A549 (cell line): Measurements from ENCODE around the gene TPD52L1. TPM values are rescaled to one million over a fixed set of nuclear protein-coding genes. Genes with fewer than 3 reads are reported as not detected.
"Not testable (repeated sequence)": the region's sequence is repeated elsewhere in the genome, so short reads cannot be mapped to it uniquely, and the experiment has no call there.

ENCODE experiments used
- ATAC-seq, 2 experiments: fragments of 200-7000 bp in 1 of 2; fragments of >200 bp in 1 of 2; cut with Nextera tagmentation in 1 of 2; cut with Tn5 transposase in 1 of 2; 3 replicates each; pipeline versions ENCODE4 v1.8.0 to v1.9.1; 2018 to 2020; ENCODE audit warnings: mild to moderate bottlenecking in 1 of 2, moderate library complexity in 1 of 2
- CTCF ChIA-PET: fragments of 300-600 bp; sonication (Branson Sonifier 250); formaldehyde crosslinking; extraction: SDS; loops from one replicate; lab custom pipeline; 2021; ENCODE audit warnings: antibody characterized with exemption, inconsistent platforms; lab: Yijun Ruan, JAX
- POLR2A ChIA-PET: fragments of 350-600 bp; formaldehyde crosslinking; extraction: SDS; loops from one replicate; lab custom pipeline; 2021; ENCODE audit warnings: antibody characterized with exemption, inconsistent platforms; lab: Yijun Ruan, JAX
- DNase-seq, 2 experiments: peaks; one replicate each; pipeline versions ENCODE4 v3.0.0 to v3.0.0-alpha.2; 2011 to 2016; ENCODE audit warnings: low read depth in 1 of 2, low spot score in 1 of 2
- FAIRE-seq: peaks from 2 replicates; lab custom pipeline; 2011; peaks lifted over from hg19 to GRCh38; lab: Jason Lieb, UNC
- H3K27ac ChIP-seq, 2 experiments: fragments of >200 bp; sonication (Bioruptor Twin); formaldehyde crosslinking; 3 replicates each; pipeline ENCODE4 v1.5.1; 2016 to 2017
- H3K4me1 ChIP-seq: fragments of >200 bp; sonication (Bioruptor Twin); formaldehyde crosslinking; 3 replicates; pipeline ENCODE4 v1.6.1; 2016
- H3K4me2 ChIP-seq: fragments of >200 bp; sonication (Bioruptor Twin); formaldehyde crosslinking; 3 replicates; pipeline ENCODE4 v1.6.1; 2016
- H3K4me3 ChIP-seq: fragments of >200 bp; sonication (Bioruptor Twin); formaldehyde crosslinking; 3 replicates; pipeline ENCODE4 v1.5.1; 2016
- H3K9me3 ChIP-seq: fragments of >200 bp; sonication (Bioruptor Twin); formaldehyde crosslinking; 3 replicates; pipeline ENCODE4 v1.6.1; 2016
- CEBPB ChIP-seq, 2 experiments: fragments of >200 bp in 1 of 2; sonication (Bioruptor Twin) in 1 of 2; formaldehyde crosslinking in 1 of 2; IDR thresholded peaks; 2 replicates each; pipeline ENCODE4 v1.6.1; 2012 to 2016
- CHD2 ChIP-seq: fragments of 150-350 bp; IDR thresholded peaks from 2 replicates; pipeline ENCODE4 v1.6.1; 2014; ENCODE audit warnings: low read length; ENCODE audit not compliant: partially characterized antibody
- CHD4 ChIP-seq: fragments of 200-600 bp; sonication (generic); IDR thresholded peaks from 2 replicates; pipeline ENCODE4 v1.6.1; 2016; ENCODE audit warnings: antibody characterized with exemption, mild to moderate bottlenecking, borderline replicate concordance
- ELK1 ChIP-seq: fragments of 150-350 bp; IDR thresholded peaks from 2 replicates; pipeline ENCODE4 v1.6.1; 2014; ENCODE audit warnings: low read depth, mild to moderate bottlenecking, low read length
- FOSB ChIP-seq: fragments of 250-450 bp; sonication (Bioruptor Pico); IDR thresholded peaks from 2 replicates; pipeline ENCODE4 v1.5.0; 2020; ENCODE audit warnings: mild to moderate bottlenecking, moderate library complexity
- FOSL2 ChIP-seq, 2 experiments: fragments of 450-650 bp in 1 of 2; fragments of >200 bp in 1 of 2; sonication (Bioruptor Twin) in 1 of 2; formaldehyde crosslinking; IDR thresholded peaks; 2 replicates each; pipeline versions ENCODE4 v1.5.0 to v1.6.1; 2016 to 2020; ENCODE audit warnings: mild to moderate bottlenecking in 1 of 2, moderate library complexity in 1 of 2
- GATA3 ChIP-seq: IDR thresholded peaks from 2 replicates; pipeline ENCODE4 v1.6.1; 2012; ENCODE audit warnings: borderline replicate concordance
- KDM1A ChIP-seq: fragments of 200-600 bp; sonication (generic); IDR thresholded peaks from 2 replicates; pipeline ENCODE4 v1.6.1; 2016; ENCODE audit warnings: low read depth, mild to moderate bottlenecking
- MAFK ChIP-seq: fragments of 450-650 bp; IDR thresholded peaks from 2 replicates; pipeline ENCODE4 v1.6.1; 2014; ENCODE audit not compliant: partially characterized antibody
- NFE2L2 ChIP-seq: fragments of 150-350 bp; conservative IDR thresholded peaks from 2 replicates; pipeline ENCODE4 v1.6.1; 2014; ENCODE audit warnings: low read length
- POLR2A ChIP-seq: IDR thresholded peaks from 2 replicates; pipeline ENCODE4 v1.6.1; 2012; ENCODE audit warnings: mild to moderate bottlenecking, low read length
- RAD21 ChIP-seq, 2 experiments: fragments of >200 bp in 1 of 2; sonication (Bioruptor Twin) in 1 of 2; formaldehyde crosslinking in 1 of 2; IDR thresholded peaks in 1 of 2; conservative IDR thresholded peaks in 1 of 2; 2 replicates in 1 of 2; 3 replicates in 1 of 2; pipeline ENCODE4 v1.6.1; 2012 to 2018; ENCODE audit warnings: inconsistent platforms in 1 of 2
- RFX5 ChIP-seq: fragments of 450-650 bp; IDR thresholded peaks from 2 replicates; pipeline ENCODE4 v1.7.1; 2014; ENCODE audit warnings: antibody characterized with exemption, mild to moderate bottlenecking, moderate library complexity
- SREBF2 ChIP-seq: fragments of 450-650 bp; IDR thresholded peaks from 2 replicates; pipeline ENCODE4 v1.6.1; 2014; ENCODE audit warnings: mild to moderate bottlenecking, moderate library complexity
- TP53 ChIP-seq: fragments of 250-450 bp; sonication (Bioruptor Pico); IDR thresholded peaks from 2 replicates; pipeline ENCODE4 v1.5.0; 2021; ENCODE audit warnings: mild to moderate bottlenecking, moderate library complexity
- ZSCAN20 ChIP-seq: fragments of 250-450 bp; sonication (Bioruptor Pico); IDR thresholded peaks from 2 replicates; pipeline ENCODE4 v1.8.0; 2022; ENCODE audit warnings: mild to moderate bottlenecking, moderate library complexity
- WGBS: methylation state at CpG from one replicate; pipeline ENCODE4 v1.1.6; 2017; ENCODE audit errors: missing lambda C conversion rate; 5-methylcytosine and 5-hydroxymethylcytosine counted together
- polyA plus RNA-seq, 4 experiments: library from polyadenylated mRNA; depleted of rRNA in 3 of 4; stranded (reverse); fragments of >200 nt; fragmentation: RNase III in 1 of 4; extraction: RNeasy Plus Mini Kit Qiagen cat#74134 plus additional on column Dnase treatment in 1 of 4; gene quantifications; 2 replicates in 3 of 4; 3 replicates in 1 of 4; pipeline ENCODE4 v1.2.3, GENCODE V29; 2011 to 2017
- TF ChIP-seq, protein P1 (sequence below): IDR thresholded peaks from 2 replicates; pipeline ENCODE4 v1.6.1; 2012
- TF ChIP-seq, protein P2 (sequence below): fragments of 450-650 bp; IDR thresholded peaks from 2 replicates; pipeline ENCODE4 v1.6.1; 2014; ENCODE audit warnings: antibody characterized with exemption

TPD52L1 gene
- polyA plus RNA-seq, 2 of the 4 experiments (the other 2 are of a cell fraction), result 90.1 to 144 TPM

GRCh38 chr6:125121894-125122293 is 31.7 kb upstream of the TPD52L1 start:
- POLR2A ChIA-PET, result no interaction called here
- FAIRE-seq, result no peak

GRCh38 chr6:125123051-125123450 is 30.5 kb upstream of the TPD52L1 start:
- no peak for DNase-seq
- Histone ChIP-seq H3K4me2 (no peak overlapping the region), H3K27ac (peak overlapping the region in 1 of 2 experiments; percentile 84; a peak in 3 of 6 replicates), H3K9me3 (no peaks in the 10 kb centered on the region), H3K4me1 (peaks cover 16% of the 10 kb centered on the region), H3K4me3 (no peak overlapping the region)
- no peak for ATAC-seq
- 92% methylated on average over 3 of the region's 3 CpGs for WGBS
- ChIA-PET POLR2A (no interaction called here), CTCF (interaction anchor here (0.9 to 4.2 kb wide), 4 partner anchors 9 to 1320 kb away, joined by 3 to 23 read pairs (median 3); no protein-coding TSS in a partner anchor)
- no peak for FAIRE-seq
- no peak for TF ChIP-seq GATA3
- TF ChIP-seq ELK1, result no peak
- TF ChIP-seq CHD4, result no peak
- TF ChIP-seq NFE2L2, result no peak
- no peak for TF ChIP-seq CHD2
- TF ChIP-seq KDM1A, result no peak
- no peak for TF ChIP-seq ZSCAN20 (CRISPR knock-in tag)
- TF ChIP-seq, protein P1, sequence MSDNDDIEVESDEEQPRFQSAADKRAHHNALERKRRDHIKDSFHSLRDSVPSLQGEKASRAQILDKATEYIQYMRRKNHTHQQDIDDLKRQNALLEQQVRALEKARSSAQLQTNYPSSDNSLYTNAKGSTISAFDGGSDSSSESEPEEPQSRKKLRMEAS, result no peak
- TF ChIP-seq POLR2A, result no peak

More at GRCh38 chr6:125121894-125122293, 31.7 kb upstream of the TPD52L1 start:
- WGBS, result 67% methylated on average over 1 of the region's 1 CpG
- no peak for ATAC-seq
- peaks cover 16% of the 10 kb centered on the region for H3K4me1 ChIP-seq
- no peak for DNase-seq
- CTCF ChIA-PET, result interaction anchor here (0.6 kb wide), 1 partner anchor 120 kb away, joined by 3 read pairs; no protein-coding TSS in a partner anchor
- no peaks in the 10 kb centered on the region for H3K9me3 ChIP-seq
- no peak overlapping the region for H3K4me2 ChIP-seq
- no peak overlapping the region for H3K4me3 ChIP-seq
- TF ChIP-seq, protein P2, sequence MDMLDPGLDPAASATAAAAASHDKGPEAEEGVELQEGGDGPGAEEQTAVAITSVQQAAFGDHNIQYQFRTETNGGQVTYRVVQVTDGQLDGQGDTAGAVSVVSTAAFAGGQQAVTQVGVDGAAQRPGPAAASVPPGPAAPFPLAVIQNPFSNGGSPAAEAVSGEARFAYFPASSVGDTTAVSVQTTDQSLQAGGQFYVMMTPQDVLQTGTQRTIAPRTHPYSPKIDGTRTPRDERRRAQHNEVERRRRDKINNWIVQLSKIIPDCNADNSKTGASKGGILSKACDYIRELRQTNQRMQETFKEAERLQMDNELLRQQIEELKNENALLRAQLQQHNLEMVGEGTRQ, result no peak
- TF ChIP-seq, all 56 proteins: peak for 0
- no peak overlapping the region for H3K27ac ChIP-seq

GRCh38 chr6:125123468-125124048 is 30.0 kb upstream of the TPD52L1 start:
- Histone ChIP-seq H3K4me3 (no peak overlapping the region), H3K9me3 (no peaks in the 10 kb centered on the region), H3K4me1 (peaks cover 16% of the 10 kb centered on the region), H3K4me2 (peak overlapping the region; percentile 55), H3K27ac (peak overlapping the region; percentile 75 to 84)
- FAIRE-seq (no peak), DNase-seq (no peak), ATAC-seq (no peak; a peak in 2 of 6 replicates)
- POLR2A ChIA-PET, result no interaction called here
- TF ChIP-seq CEBPB (IDR thresholded peaks at IDR 0.05), result no peak
- no peak for TF ChIP-seq TP53 (CRISPR knock-in tag)
- no peak for TF ChIP-seq FOSB (CRISPR knock-in tag)
- TF ChIP-seq SREBF2, result no peak
- no peak for TF ChIP-seq RAD21 (conservative IDR thresholded peaks at IDR 0.05 in 1 of 2, IDR thresholded peaks at IDR 0.05 in 1 of 2)
- 87% methylated on average over 8 of the region's 8 CpGs for WGBS
- CTCF ChIA-PET, result interaction anchor here (0.9 to 4.2 kb wide), 5 partner anchors 10 to 1321 kb away, joined by 3 to 23 read pairs (median 3); no protein-coding TSS in a partner anchor

- WGBS, result 72% methylated on average over 4 of the region's 6 CpGs
- ATAC-seq, result peak; percentile 66 to 95; a peak in 5 of 6 replicates
Measured at GRCh38 chr6:125124049-125124669, 29.4 kb upstream of the TPD52L1 start.

DNA sequence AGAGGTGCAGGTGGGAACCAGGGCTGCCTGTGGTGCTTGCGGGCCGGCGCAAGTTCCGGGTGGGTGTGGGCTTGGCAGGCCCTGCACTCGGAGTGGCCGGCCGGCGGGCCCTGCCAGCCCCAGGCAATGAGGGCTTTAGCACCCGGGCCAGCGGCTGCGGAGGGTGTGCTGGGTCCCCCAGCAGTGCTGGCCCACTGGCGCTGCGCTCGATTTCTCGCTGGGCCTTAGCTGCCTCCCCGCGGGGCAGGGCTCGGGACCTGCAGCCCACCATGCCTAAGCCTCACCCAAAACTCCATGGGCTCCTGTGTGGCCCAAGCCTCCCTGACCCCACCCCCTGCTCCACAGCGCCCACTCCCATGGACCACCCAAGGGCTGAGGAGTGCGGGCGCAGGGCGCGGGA is 27.7 kb upstream of the TPD52L1 start:
- POLR2A ChIA-PET, FAIRE-seq, DNase-seq, H3K4me2 ChIP-seq, H3K9me3 ChIP-seq, H3K4me3 ChIP-seq, ATAC-seq: not testable (repeated sequence)
- Histone ChIP-seq H3K27ac (0 out of 6 replicates have a peak overlapping the region, but pooled peaks of 1 of the 2 experiments have one; percentile 35), H3K4me1 (peaks cover 16% of the 10 kb centered on the region)
- CTCF ChIA-PET, result interaction anchor here (2.6 to 4.2 kb wide), 2 partner anchors 12 to 255 kb away, joined by 5 to 23 read pairs; no protein-coding TSS in a partner anchor
- WGBS, result 100% methylated on average over 1 of the region's 23 CpGs

More at GRCh38 chr6:125124049-125124669, 29.4 kb upstream of the TPD52L1 start:
- TF ChIP-seq SREBF2 (no peak), RFX5 (no peak), FOSL2 (IDR thresholded peaks at IDR 0.05) (no peak), FOSL2 (CRISPR knock-in tag; IDR thresholded peaks at IDR 0.05) (peak; percentile 49; the same call in 1 of the 2 replicates), MAFK (peak; percentile 78), NFE2L2 (peak; percentile 52; the same call in 1 of the 2 replicates)
- Histone ChIP-seq H3K9me3 (no peaks in the 10 kb centered on the region), H3K4me2 (peak overlapping the region; percentile 55), H3K27ac (peak overlapping the region; percentile 75 to 84), H3K4me1 (peaks cover 16% of the 10 kb centered on the region), H3K4me3 (no peak overlapping the region)
- CTCF ChIA-PET, result interaction anchor here (0.9 to 4.2 kb wide), 5 partner anchors 11 to 253 kb away, joined by 3 to 23 read pairs (median 3); no protein-coding TSS in a partner anchor
- FAIRE-seq (no peak), DNase-seq (peak in 1 of 2 experiments; percentile 77)
- POLR2A ChIA-PET, result no interaction called here
